H9 (cell line): ENCODE results near the gene MDFIC2. TPM values are rescaled to one million over a fixed set of nuclear protein-coding genes. Genes with fewer than 3 reads are reported as not detected.

Experiments
- DNase-seq: peaks from one replicate; pipeline ENCODE4 v3.0.0-alpha.2; 2017
- H2AFZ ChIP-seq: one replicate; pipeline ENCODE4 v1.6.1; 2013; ENCODE audit warnings: mild to moderate bottlenecking, low read length, control low read depth, moderate library complexity
- H2AK5ac ChIP-seq: 2 replicates; pipeline ENCODE4 v1.6.1; 2013; ENCODE audit warnings: low read length, control low read depth, mixed read lengths; ENCODE audit not compliant: insufficient read length
- H2BK120ac ChIP-seq: one replicate; pipeline ENCODE4 v1.6.1; 2013; ENCODE audit warnings: low read depth, mild to moderate bottlenecking, low read length, control low read depth, inconsistent platforms; ENCODE audit not compliant: poor library complexity, severe bottlenecking
- H2BK12ac ChIP-seq: 2 replicates; pipeline ENCODE4 v1.6.1; 2013; ENCODE audit warnings: low read length, control low read depth, mixed read lengths, low read depth; ENCODE audit not compliant: insufficient read length
- H2BK15ac ChIP-seq: 2 replicates; pipeline ENCODE4 v1.6.1; 2013; ENCODE audit warnings: low read depth, low read length, control low read depth
- H2BK20ac ChIP-seq: one replicate; pipeline ENCODE4 v1.6.1; 2013; ENCODE audit warnings: low read depth, mild to moderate bottlenecking, low read length, control low read depth, inconsistent platforms; ENCODE audit not compliant: poor library complexity, severe bottlenecking
- H2BK5ac ChIP-seq: 2 replicates; pipeline ENCODE4 v1.6.1; 2013; ENCODE audit warnings: low read length, control low read depth, mixed read lengths; ENCODE audit not compliant: insufficient read length
- H3K14ac ChIP-seq: 2 replicates; pipeline ENCODE4 v1.6.1; 2013; ENCODE audit warnings: low read length, control low read depth; ENCODE audit not compliant: insufficient read depth
- H3K18ac ChIP-seq: 2 replicates; pipeline ENCODE4 v1.6.1; 2013; ENCODE audit warnings: low read depth, mild to moderate bottlenecking, mixed read lengths, low read length, control low read depth; ENCODE audit not compliant: insufficient read length
- H3K23ac ChIP-seq: 2 replicates; pipeline ENCODE4 v1.6.1; 2013; ENCODE audit warnings: low read length, control low read depth, mixed read lengths, low read depth; ENCODE audit not compliant: insufficient read length
- H3K23me2 ChIP-seq: 2 replicates; pipeline ENCODE4 v1.6.1; 2013; ENCODE audit warnings: low read depth, mild to moderate bottlenecking, mixed read lengths, low read length, control low read depth; ENCODE audit not compliant: insufficient read length, poor library complexity, severe bottlenecking
- H3K27ac ChIP-seq: 2 replicates; pipeline ENCODE4 v1.5.1; 2013; ENCODE audit warnings: low read length, control low read depth, mixed read lengths, low read depth; ENCODE audit not compliant: insufficient read length
- H3K27me3 ChIP-seq: 2 replicates; pipeline ENCODE4 v1.6.1; 2013; ENCODE audit warnings: low read length, control low read depth, inconsistent platforms; ENCODE audit not compliant: insufficient read depth
- H3K4ac ChIP-seq: 2 replicates; pipeline ENCODE4 v1.6.1; 2013; ENCODE audit warnings: low read depth, mild to moderate bottlenecking, control low read depth, inconsistent platforms, low read length, moderate library complexity
- H3K4me1 ChIP-seq: 2 replicates; pipeline ENCODE4 v1.6.1; 2013; ENCODE audit warnings: low read length, control low read depth, inconsistent platforms; ENCODE audit not compliant: insufficient read depth
- H3K4me2 ChIP-seq: 2 replicates; pipeline ENCODE4 v1.6.1; 2013; ENCODE audit warnings: low read length, control low read depth, mixed read lengths; ENCODE audit not compliant: insufficient read length, insufficient read depth
- H3K56ac ChIP-seq: 2 replicates; pipeline ENCODE4 v1.6.1; 2013; ENCODE audit warnings: low read depth, mild to moderate bottlenecking, mixed read lengths, low read length, control low read depth; ENCODE audit not compliant: insufficient read length
- H3K79me1 ChIP-seq: 2 replicates; pipeline ENCODE4 v1.6.1; 2013; ENCODE audit warnings: low read depth, mild to moderate bottlenecking, moderate library complexity, low read length, control low read depth, inconsistent platforms; ENCODE audit not compliant: insufficient read depth, poor library complexity, severe bottlenecking
- H3K79me2 ChIP-seq: 2 replicates; pipeline ENCODE4 v1.6.1; 2013; ENCODE audit warnings: low read length, control low read depth, inconsistent platforms; ENCODE audit not compliant: insufficient read depth
- H3K9ac ChIP-seq: 2 replicates; pipeline ENCODE4 v1.6.1; 2013; ENCODE audit warnings: low read length, control low read depth, mixed read lengths; ENCODE audit not compliant: insufficient read length; ENCODE audit errors: extremely low read depth
- H3K9me3 ChIP-seq: one replicate; pipeline ENCODE4 v1.6.1; 2013; ENCODE audit warnings: low read depth, low read length, inconsistent platforms; ENCODE audit not compliant: control insufficient read depth
- H3T11ph ChIP-seq: one replicate; pipeline ENCODE4 v1.6.1; 2013; ENCODE audit warnings: mild to moderate bottlenecking, low read length, control low read depth, inconsistent platforms
- H4K20me1 ChIP-seq: one replicate; pipeline ENCODE4 v1.6.1; 2013; ENCODE audit not compliant: control insufficient read depth, insufficient read length, insufficient read depth
- H4K5ac ChIP-seq: 2 replicates; pipeline ENCODE4 v1.6.1; 2013; ENCODE audit warnings: low read depth, mild to moderate bottlenecking, mixed read lengths, low read length, control low read depth; ENCODE audit not compliant: insufficient read length
- H4K8ac ChIP-seq: replicated peaks from 2 replicates; pipeline ENCODE4 v1.6.1; 2013; ENCODE audit warnings: low read length, control low read depth, mixed read lengths, low read depth; ENCODE audit not compliant: insufficient read length
- H4K91ac ChIP-seq: 2 replicates; pipeline ENCODE4 v1.6.1; 2013; ENCODE audit warnings: low read depth, mild to moderate bottlenecking, moderate library complexity, mixed read lengths, low read length, control low read depth; ENCODE audit not compliant: insufficient read length
- H3K27ac Mint-ChIP-seq, 3 experiments: 2 replicates in 2 of 3; 3 replicates in 1 of 3; pipeline ENCODE4 v1.8.0; 2020 to 2021; ENCODE audit warnings: mixed read lengths in 3 of 3, mild to moderate bottlenecking in 1 of 3, moderate library complexity in 1 of 3
- H3K27me3 Mint-ChIP-seq: 2 replicates; pipeline ENCODE4 v1.8.0; 2021; ENCODE audit warnings: low read depth, mild to moderate bottlenecking, moderate library complexity, mixed read lengths
- H3K36me3 Mint-ChIP-seq, 3 experiments: 2 replicates in 2 of 3; 3 replicates in 1 of 3; pipeline ENCODE4 v1.8.0; 2020 to 2021; ENCODE audit warnings: low read depth in 3 of 3, mixed read lengths in 3 of 3; ENCODE audit not compliant: insufficient read depth in 1 of 3
- H3K4me1 Mint-ChIP-seq, 2 experiments: 2 replicates each; pipeline ENCODE4 v1.8.0; 2020; ENCODE audit warnings: mixed read lengths in 2 of 2
- H3K4me3 Mint-ChIP-seq, 2 experiments: 2 replicates in 1 of 2; 3 replicates in 1 of 2; pipeline ENCODE4 v1.8.0; 2020 to 2021; ENCODE audit warnings: mild to moderate bottlenecking in 2 of 2, mixed read lengths in 2 of 2, moderate library complexity in 1 of 2
- H3K9me3 Mint-ChIP-seq, 2 experiments: 2 replicates in 1 of 2; 3 replicates in 1 of 2; pipeline ENCODE4 v1.8.0; 2020; ENCODE audit warnings: mild to moderate bottlenecking in 2 of 2, mixed read lengths in 2 of 2, moderate library complexity in 1 of 2
- WGBS: extraction: QIAGEN DNeasy Blood & Tissue Kit; methylation state at CpG from one replicate; pipeline ENCODE4 v1.1.7; 2013; ENCODE audit warnings: missing lambda C conversion rate, low lambda C conversion rate, mixed read lengths; ENCODE audit not compliant: insufficient read length; ENCODE audit errors: extremely low coverage; 5-methylcytosine and 5-hydroxymethylcytosine counted together
- total RNA-seq: library from RNA; stranded (reverse); gene quantifications from 2 replicates; pipeline ENCODE4 v1.2.1, GENCODE V29; 2021
- TF ChIP-seq, protein P1 (sequence below): fragments of 200-600 bp; sonication (generic); conservative IDR thresholded peaks from 3 replicates; pipeline ENCODE4 v1.8.0; 2021; ENCODE audit warnings: antibody characterized with exemption, mild to moderate bottlenecking

MDFIC2 gene
- total RNA-seq, 1 experiment from 2014 or later: not detected

DNA sequence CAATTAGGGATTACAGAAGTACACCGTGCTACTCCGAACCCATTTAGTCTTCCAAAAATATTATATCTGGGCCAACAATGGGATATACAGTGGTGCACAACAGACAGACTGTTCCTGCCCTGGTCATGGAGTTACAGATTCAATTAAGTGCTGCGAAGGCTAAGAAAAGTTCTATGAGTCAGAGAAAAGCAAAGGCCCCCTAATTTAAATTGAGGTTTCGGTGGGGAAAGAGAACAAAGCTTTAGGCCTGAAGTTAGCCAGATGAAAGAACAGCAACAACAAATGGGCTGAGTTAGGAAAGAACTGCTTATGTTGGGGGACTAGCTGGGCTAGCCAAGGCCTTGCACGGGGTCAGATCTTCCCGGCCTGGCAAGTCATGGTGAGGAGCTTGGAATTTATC, 131.8 kb downstream of the MDFIC2 start:
- Histone ChIP-seq H4K5ac (no peak overlapping the region), H3K23ac (no peak overlapping the region), H3K4me2 (no peak overlapping the region), H3K56ac (no peak overlapping the region), H3K14ac (no peak overlapping the region), H3K27me3 (no peaks in the 10 kb centered on the region; the same call in 1 of the 2 replicates), H2BK120ac (no peak overlapping the region), H2AFZ (no peak overlapping the region), H3K27ac (no peak overlapping the region), H3K4me1 (peaks cover 5% of the 10 kb centered on the region), H4K8ac (no peak overlapping the region), H3K9ac (no peak overlapping the region), H3K23me2 (no peaks in the 10 kb centered on the region), H3K79me1 (no peaks in the 10 kb centered on the region), H4K91ac (no peak overlapping the region), H3K9me3 (no peaks in the 10 kb centered on the region), H3T11ph (no peak overlapping the region), H3K18ac (no peak overlapping the region), H2BK12ac (no peak overlapping the region), H2BK20ac (no peak overlapping the region), H2AK5ac (no peak overlapping the region), H2BK15ac (no peak overlapping the region), H4K20me1 (no peaks in the 10 kb centered on the region), H3K79me2 (no peaks in the 10 kb centered on the region), H3K4ac (no peak overlapping the region), H2BK5ac (no peak overlapping the region)
- peaks cover 25 to 29% of the 10 kb centered on the region in 2 experiments for H3K4me1 Mint-ChIP-seq
- peak overlapping the region in 1 of 3 experiments; percentile 43; a peak in 1 of 7 replicates for H3K27ac Mint-ChIP-seq
- no peak for DNase-seq
- TF ChIP-seq, protein P1, sequence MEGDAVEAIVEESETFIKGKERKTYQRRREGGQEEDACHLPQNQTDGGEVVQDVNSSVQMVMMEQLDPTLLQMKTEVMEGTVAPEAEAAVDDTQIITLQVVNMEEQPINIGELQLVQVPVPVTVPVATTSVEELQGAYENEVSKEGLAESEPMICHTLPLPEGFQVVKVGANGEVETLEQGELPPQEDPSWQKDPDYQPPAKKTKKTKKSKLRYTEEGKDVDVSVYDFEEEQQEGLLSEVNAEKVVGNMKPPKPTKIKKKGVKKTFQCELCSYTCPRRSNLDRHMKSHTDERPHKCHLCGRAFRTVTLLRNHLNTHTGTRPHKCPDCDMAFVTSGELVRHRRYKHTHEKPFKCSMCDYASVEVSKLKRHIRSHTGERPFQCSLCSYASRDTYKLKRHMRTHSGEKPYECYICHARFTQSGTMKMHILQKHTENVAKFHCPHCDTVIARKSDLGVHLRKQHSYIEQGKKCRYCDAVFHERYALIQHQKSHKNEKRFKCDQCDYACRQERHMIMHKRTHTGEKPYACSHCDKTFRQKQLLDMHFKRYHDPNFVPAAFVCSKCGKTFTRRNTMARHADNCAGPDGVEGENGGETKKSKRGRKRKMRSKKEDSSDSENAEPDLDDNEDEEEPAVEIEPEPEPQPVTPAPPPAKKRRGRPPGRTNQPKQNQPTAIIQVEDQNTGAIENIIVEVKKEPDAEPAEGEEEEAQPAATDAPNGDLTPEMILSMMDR: no peak
- no peaks in the 10 kb centered on the region for H3K9me3 Mint-ChIP-seq
- no peak overlapping the region for H3K4me3 Mint-ChIP-seq
- no CpG with 5 or more reads among the region's 6 CpGs for WGBS
- H3K27me3 Mint-ChIP-seq: no peaks in the 10 kb centered on the region
- no peaks in the 10 kb centered on the region for H3K36me3 Mint-ChIP-seq
